GM12878 (cell line): ENCODE results near the gene TBC1D10B. TPM values are rescaled to one million over a fixed set of nuclear protein-coding genes. Genes with fewer than 3 reads are reported as not detected.

Experiments used
- ASH2L ChIP-seq: fragments of 300-600, 200-600 bp; sonication (generic); IDR thresholded peaks from 2 replicates; pipeline ENCODE4 v1.6.1; 2017; ENCODE audit warnings: low read depth, mild to moderate bottlenecking, borderline replicate concordance
- CREB1 ChIP-seq: IDR thresholded peaks from 2 replicates; pipeline ENCODE4 v1.6.1; 2012; ENCODE audit warnings: low read depth, mild to moderate bottlenecking, inconsistent platforms
- CUX1 ChIP-seq: IDR thresholded peaks from 2 replicates; pipeline ENCODE4 v1.6.1; 2012; ENCODE audit warnings: improper control_type of control experiment, low read depth, low read length; ENCODE audit not compliant: insufficient replicate concordance
- GABPA ChIP-seq: IDR thresholded peaks from 2 replicates; pipeline ENCODE4 v1.6.1; 2014; ENCODE audit warnings: antibody characterized with exemption, low read depth, mild to moderate bottlenecking, inconsistent platforms
- MEF2A ChIP-seq: IDR thresholded peaks from 2 replicates; pipeline ENCODE4 v1.6.1; 2011; ENCODE audit warnings: low read depth, mild to moderate bottlenecking, low read length, moderate library complexity; ENCODE audit not compliant: insufficient read depth
- NFYB ChIP-seq: IDR thresholded peaks from 2 replicates; pipeline ENCODE4 v1.6.1; 2011; ENCODE audit warnings: low read depth, mild to moderate bottlenecking, low read length, improper control_type of control experiment, moderate library complexity; ENCODE audit not compliant: insufficient read depth
- NKRF ChIP-seq: fragments of 450-650 bp; conservative IDR thresholded peaks from 2 replicates; pipeline ENCODE4 v1.6.1; 2017; ENCODE audit warnings: mild to moderate bottlenecking, moderate library complexity
- PAX5 ChIP-seq: IDR thresholded peaks from 2 replicates; pipeline ENCODE4 v1.6.1; 2011; ENCODE audit warnings: low read depth, low read length, borderline replicate concordance
- RAD51 ChIP-seq: fragments of 450-650 bp; IDR thresholded peaks from 2 replicates; pipeline ENCODE4 v1.6.1; 2016; ENCODE audit warnings: moderate library complexity, mild to moderate bottlenecking, inconsistent platforms
- SREBF1 ChIP-seq: IDR thresholded peaks from 2 replicates; pipeline ENCODE4 v1.6.1; 2012; ENCODE audit warnings: mild to moderate bottlenecking, low read length
- SUPT20H ChIP-seq: IDR thresholded peaks from 2 replicates; pipeline ENCODE4 v1.6.1; 2011; ENCODE audit warnings: low read depth, mild to moderate bottlenecking, low read length, moderate library complexity, borderline replicate concordance; ENCODE audit not compliant: control insufficient read depth
- TCF12 ChIP-seq: IDR thresholded peaks from 2 replicates; pipeline ENCODE4 v1.6.1; 2011; ENCODE audit warnings: low read depth, mild to moderate bottlenecking, low read length
- ZBTB11 ChIP-seq: fragments of 450-650 bp; formaldehyde crosslinking; IDR thresholded peaks from 2 replicates; pipeline ENCODE4 v1.5.0; 2022; ENCODE audit warnings: mild to moderate bottlenecking, missing genetic modification characterization
- ZBTB33 ChIP-seq: fragments of 450-650 bp; IDR thresholded peaks from 2 replicates; pipeline ENCODE4 v1.6.1; 2017; ENCODE audit warnings: mild to moderate bottlenecking
- ZNF207 ChIP-seq: fragments of 450-650 bp; IDR thresholded peaks from 2 replicates; pipeline ENCODE4 v1.6.1; 2014; ENCODE audit warnings: antibody characterized with exemption, mild to moderate bottlenecking, borderline replicate concordance
- ZNF217 ChIP-seq: fragments of 450-650 bp; IDR thresholded peaks from 2 replicates; pipeline ENCODE4 v1.6.1; 2017; ENCODE audit warnings: antibody characterized with exemption, mild to moderate bottlenecking
- polyA plus RNA-seq, 11 experiments: library from polyadenylated mRNA; depleted of rRNA in 4 of 11; unstranded in 6 of 11; stranded (reverse) in 5 of 11; fragments of >200 nt; fragmentation: Nextera tagmentation in 4 of 11; fragmentation: Illumina TruSeq in 1 of 11; extraction: Ambion mirVana in 4 of 11; extraction: Trizol in 1 of 11; gene quantifications; 1 replicate in 1 of 11; 2 replicates in 10 of 11; pipeline versions ENCODE4 v1.2.1 to v1.2.3, GENCODE V29; 2011 to 2016; ENCODE audit warnings: inconsistent platforms in 2 of 11, missing spikeins in 2 of 11, low read depth in 1 of 11
- total RNA-seq, 4 experiments: library from RNA; depleted of rRNA in 3 of 4; stranded (reverse); fragments of >200 nt in 3 of 4; fragmentation: Illumina TruSeq in 1 of 4; extraction: Trizol in 1 of 4; gene quantifications; 2 replicates each; pipeline versions ENCODE4 v1.2.1 to v1.2.3, GENCODE V29; 2013 to 2021

Gene TBC1D10B
- total and polyA plus RNA-seq, 10 of the 15 experiments (the other 5 are each of a cell fraction or from before 2014, with no cell fraction given): 2.2 to 51.2 (median 11.6) TPM

GRCh38 chr16:30409125-30410060 is 39.1 kb upstream of the TBC1D10B start (continued):
- TF ChIP-seq GABPA (no peak), CUX1 (no peak), ZBTB11 (no peak), MEF2A (no peak), NKRF (peak; percentile 18; the same call in 1 of the 2 replicates), ASH2L (no peak), ZNF217 (no peak), ZNF207 (peak; percentile 54; the same call in 1 of the 2 replicates), SREBF1 (no peak), ZBTB33 (no peak), NFYB (no peak), CREB1 (no peak), PAX5 (peak; percentile 42; the same call in 1 of the 2 replicates), TCF12 (no peak), RAD51 (no peak), SUPT20H (no peak)
